ENCODE measurements around the gene SPCS1. TPM values are rescaled to one million over a fixed set of nuclear protein-coding genes. Genes with fewer than 3 reads are reported as not detected.
A peak's percentile ranks its signal among the peaks of the same experiment; 100 is the strongest.

Gene SPCS1
- total RNA-seq, 1 experiment from 2014 or later: 133 TPM

GRCh38 chr3:52683611-52684010 lies 22.3 kb upstream of the SPCS1 start:
- CTCF ChIA-PET: no interaction called here

GRCh38 chr3:52684184-52684583 lies 21.7 kb upstream of the SPCS1 start:
- H3K4me3 ChIP-seq (ENCODE audit: low read length): peak overlapping the region; percentile 89
- POLR2A ChIA-PET (ENCODE audit: unreplicated experiment): no interaction called here
- BruUV-seq (replicated peaks): no TSS peak

More at GRCh38 chr3:52683611-52684010, 22.3 kb upstream of the SPCS1 start:
- no peaks in the 10 kb centered on the region for H3F3A ChIP-seq (ENCODE audit: low read length, unreplicated experiment)
- 0 out of 2 replicates have a peak overlapping the region, but pooled peaks have one; percentile 89 for H3K4me3 ChIP-seq (ENCODE audit: low read length)
- H3K9me3 ChIP-seq (ENCODE audit: low read length): no peaks in the 10 kb centered on the region
- peaks cover 93% of the 10 kb centered on the region for H3K79me2 ChIP-seq (ENCODE audit: low read length)
- peaks cover 22% of the 10 kb centered on the region for H4K20me1 ChIP-seq (ENCODE audit: low read length)
- no peak overlapping the region for H2AFZ ChIP-seq (ENCODE audit: low read length)
- H3K4me2 ChIP-seq (ENCODE audit: low read length): peak overlapping the region; percentile 88; the same call in 1 of the 2 replicates
- BruUV-seq (replicated peaks): no TSS peak
- POLR2A ChIA-PET (ENCODE audit: unreplicated experiment): interaction anchor here (0.6 kb wide), 1 partner anchor 9 kb away, joined by 3 read pairs; no protein-coding TSS in a partner anchor
- H3K27ac ChIP-seq (ENCODE audit: low read length): no peak overlapping the region
- DNase-seq (no peak), ATAC-seq (no peak)
- no peaks in the 10 kb centered on the region for H3K9me2 ChIP-seq (replicated peaks; ENCODE audit: low read length)
- peaks cover 44% of the 10 kb centered on the region for H3K4me1 ChIP-seq (ENCODE audit: insufficient read depth, low read length)
- intact Hi-C loops (cut with micrococcal nuclease): loop anchor here (10.0 kb wide), 1 partner anchor 149 kb away; the partner anchor contains the start of genes NT5DC2 and UQCC5
- H3K36me3 ChIP-seq (ENCODE audit: low read depth, low read length): peaks cover 38% of the 10 kb centered on the region
- no peak overlapping the region for H3K9ac ChIP-seq (ENCODE audit: low read length)
- TF ChIP-seq EZH2phosphoT487 (IDR thresholded peaks at IDR 0.05; ENCODE audit: borderline replicate concordance, low read length): no peak
- TF ChIP-seq EZH2 (IDR thresholded peaks at IDR 0.05; ENCODE audit: low read length, unreplicated experiment): no peak
- TF ChIP-seq CTCF (conservative IDR thresholded peaks at IDR 0.05; ENCODE audit: low read depth, low read length): no peak
- H3K27me3 ChIP-seq (ENCODE audit: low read length): no peaks in the 10 kb centered on the region

More at GRCh38 chr3:52684184-52684583, 21.7 kb upstream of the SPCS1 start:
- Histone ChIP-seq H3K79me2 (ENCODE audit: low read length) (peaks cover 94% of the 10 kb centered on the region), H3K4me1 (ENCODE audit: insufficient read depth, low read length) (peaks cover 50% of the 10 kb centered on the region), H3K9me3 (ENCODE audit: low read length) (no peaks in the 10 kb centered on the region), H3K4me2 (ENCODE audit: low read length) (peak overlapping the region; percentile 88), H4K20me1 (ENCODE audit: low read length) (peaks cover 28% of the 10 kb centered on the region), H3K9me2 (replicated peaks; ENCODE audit: low read length) (no peaks in the 10 kb centered on the region), H2AFZ (ENCODE audit: low read length) (no peak overlapping the region), H3F3A (ENCODE audit: low read length, unreplicated experiment) (no peaks in the 10 kb centered on the region), H3K27ac (ENCODE audit: low read length) (no peak overlapping the region), H3K9ac (ENCODE audit: low read length) (peak overlapping the region; percentile 99), H3K36me3 (ENCODE audit: low read depth, low read length) (peaks cover 38% of the 10 kb centered on the region), H3K27me3 (ENCODE audit: low read length) (no peaks in the 10 kb centered on the region)
- ATAC-seq (no peak), DNase-seq (no peak)
- CTCF ChIA-PET: no interaction called here
- TF ChIP-seq EZH2 (IDR thresholded peaks at IDR 0.05; ENCODE audit: low read length, unreplicated experiment) (no peak), EZH2phosphoT487 (IDR thresholded peaks at IDR 0.05; ENCODE audit: borderline replicate concordance, low read length) (no peak), CTCF (conservative IDR thresholded peaks at IDR 0.05; ENCODE audit: low read depth, low read length) (no peak)
- intact Hi-C loops (cut with micrococcal nuclease): loop anchor here (10.0 kb wide), 1 partner anchor 149 kb away; the partner anchor contains the start of genes NT5DC2 and UQCC5
